ENCODE measurements around the gene EVI2B.
"Not testable (repeated sequence)": the region's sequence is repeated elsewhere in the genome, so short reads cannot be mapped to it uniquely, and the experiment has no call there.

The EVI2B gene

DNA sequence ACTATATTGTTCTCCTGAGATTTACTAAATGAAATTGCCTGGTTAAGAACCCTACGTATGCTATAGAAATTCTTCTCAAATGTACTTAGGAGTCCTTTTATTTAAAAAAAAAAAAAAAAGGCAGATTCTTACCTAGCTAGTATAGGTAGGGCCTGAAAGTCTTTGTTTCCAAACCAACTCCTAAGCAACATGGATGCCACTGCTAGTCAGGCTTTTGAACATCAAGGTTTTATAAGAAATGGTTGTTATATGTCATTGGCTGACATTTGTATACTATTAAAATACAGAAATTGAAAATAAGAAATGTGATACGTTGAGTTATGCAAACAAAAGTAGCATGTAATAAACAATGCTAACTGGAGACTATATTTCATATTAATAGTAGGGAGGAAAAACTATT is 6.4 kb upstream of the EVI2B start:
- TF ChIP-seq, protein P1, sequence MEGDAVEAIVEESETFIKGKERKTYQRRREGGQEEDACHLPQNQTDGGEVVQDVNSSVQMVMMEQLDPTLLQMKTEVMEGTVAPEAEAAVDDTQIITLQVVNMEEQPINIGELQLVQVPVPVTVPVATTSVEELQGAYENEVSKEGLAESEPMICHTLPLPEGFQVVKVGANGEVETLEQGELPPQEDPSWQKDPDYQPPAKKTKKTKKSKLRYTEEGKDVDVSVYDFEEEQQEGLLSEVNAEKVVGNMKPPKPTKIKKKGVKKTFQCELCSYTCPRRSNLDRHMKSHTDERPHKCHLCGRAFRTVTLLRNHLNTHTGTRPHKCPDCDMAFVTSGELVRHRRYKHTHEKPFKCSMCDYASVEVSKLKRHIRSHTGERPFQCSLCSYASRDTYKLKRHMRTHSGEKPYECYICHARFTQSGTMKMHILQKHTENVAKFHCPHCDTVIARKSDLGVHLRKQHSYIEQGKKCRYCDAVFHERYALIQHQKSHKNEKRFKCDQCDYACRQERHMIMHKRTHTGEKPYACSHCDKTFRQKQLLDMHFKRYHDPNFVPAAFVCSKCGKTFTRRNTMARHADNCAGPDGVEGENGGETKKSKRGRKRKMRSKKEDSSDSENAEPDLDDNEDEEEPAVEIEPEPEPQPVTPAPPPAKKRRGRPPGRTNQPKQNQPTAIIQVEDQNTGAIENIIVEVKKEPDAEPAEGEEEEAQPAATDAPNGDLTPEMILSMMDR (IDR thresholded peaks at IDR 0.05): no peak
- no peak for TF ChIP-seq ZFX (IDR thresholded peaks at IDR 0.05; ENCODE audit: borderline replicate concordance)
- no peak overlapping the region for H3K27ac ChIP-seq

DNA sequence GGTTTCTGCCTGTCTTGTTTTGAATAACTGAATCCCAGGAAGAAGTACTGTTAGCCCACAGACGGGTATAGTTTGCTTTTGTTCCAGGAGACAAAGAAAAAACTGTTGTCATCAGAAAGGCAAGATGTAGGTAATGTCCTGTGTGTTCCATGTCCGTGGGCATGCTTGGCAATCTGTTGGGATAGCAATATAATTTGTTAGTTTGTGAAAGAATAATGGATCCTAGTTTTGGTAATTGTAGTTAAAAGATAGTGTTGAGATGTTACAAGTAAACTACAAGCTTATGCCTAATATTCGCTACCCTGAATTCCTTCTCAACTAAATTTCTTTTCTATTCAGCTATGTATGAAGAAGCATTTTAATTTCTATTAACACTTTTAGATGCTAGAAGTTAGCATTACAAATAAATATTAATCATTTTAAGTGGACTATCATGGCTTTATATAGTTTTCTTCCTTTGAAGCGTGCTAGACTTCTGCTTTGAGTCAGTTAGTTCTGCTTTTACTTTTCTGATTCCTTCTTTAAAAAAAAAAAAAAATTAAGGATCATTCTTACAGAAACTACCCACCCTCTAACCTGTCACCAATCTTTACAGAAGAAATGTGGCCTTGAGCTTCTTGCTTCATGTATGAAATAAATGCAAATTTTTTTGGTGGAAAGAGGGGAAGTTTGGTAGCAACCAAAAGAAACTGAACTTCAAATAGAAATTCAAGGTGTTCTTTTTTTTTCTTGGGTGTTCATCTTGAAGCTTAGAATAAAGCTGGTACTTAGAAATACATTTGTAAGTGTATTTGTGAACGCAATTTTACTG is 5.2 kb upstream of the EVI2B start:
- H3K27ac ChIP-seq: no peak overlapping the region
- TF ChIP-seq ZFX (IDR thresholded peaks at IDR 0.05; ENCODE audit: borderline replicate concordance): no peak
- TF ChIP-seq, protein P1 (IDR thresholded peaks at IDR 0.05): no peak

DNA sequence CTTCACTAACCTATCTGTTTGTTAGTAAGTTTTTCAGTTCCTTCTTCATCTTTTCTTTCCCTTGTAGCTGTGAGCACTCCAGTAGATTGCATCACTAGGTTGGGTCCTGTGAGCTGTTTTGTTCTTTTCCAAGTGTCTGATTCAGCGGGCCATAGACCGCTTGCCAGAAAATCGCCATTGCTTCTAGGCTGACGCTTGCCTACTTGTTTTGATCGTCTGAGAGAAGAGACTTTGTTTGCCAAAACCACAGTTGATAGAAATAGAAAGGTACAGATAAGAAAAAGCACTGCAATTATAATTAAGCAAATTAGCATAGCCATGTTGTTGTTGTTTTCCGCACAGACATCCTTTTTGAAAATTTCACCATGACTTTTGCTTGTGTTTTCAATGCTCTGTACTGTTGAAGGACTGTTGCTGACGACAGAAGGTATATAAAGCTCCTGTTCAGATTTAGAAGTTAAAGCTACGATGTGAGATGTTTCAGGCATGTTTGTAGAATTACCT is 4.5 kb upstream of the EVI2B start:
- TF ChIP-seq, protein P1 (IDR thresholded peaks at IDR 0.05): no peak
- no peak for TF ChIP-seq ZFX (IDR thresholded peaks at IDR 0.05; ENCODE audit: borderline replicate concordance)
- no peak overlapping the region for H3K27ac ChIP-seq

DNA sequence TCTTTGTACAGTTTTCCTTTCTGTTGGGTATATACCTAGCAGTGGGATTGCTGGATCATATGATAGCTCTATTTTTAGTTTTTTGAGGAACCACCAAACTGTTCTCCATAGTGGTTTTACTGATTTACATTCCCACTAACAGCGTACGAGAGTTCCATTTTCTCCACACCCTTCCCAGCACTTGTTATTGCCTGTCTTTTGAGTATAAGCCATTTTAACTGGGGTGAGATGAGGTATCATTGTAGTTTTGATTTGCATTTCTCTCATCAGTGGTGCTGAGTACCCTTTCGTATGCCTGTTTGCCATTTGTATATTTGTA is 887 bp upstream of the EVI2B start:
- TF ChIP-seq ZFX (IDR thresholded peaks at IDR 0.05; ENCODE audit: borderline replicate concordance): no peak
- TF ChIP-seq, protein P1 (IDR thresholded peaks at IDR 0.05): no peak
- H3K27ac ChIP-seq: no peak overlapping the region

DNA sequence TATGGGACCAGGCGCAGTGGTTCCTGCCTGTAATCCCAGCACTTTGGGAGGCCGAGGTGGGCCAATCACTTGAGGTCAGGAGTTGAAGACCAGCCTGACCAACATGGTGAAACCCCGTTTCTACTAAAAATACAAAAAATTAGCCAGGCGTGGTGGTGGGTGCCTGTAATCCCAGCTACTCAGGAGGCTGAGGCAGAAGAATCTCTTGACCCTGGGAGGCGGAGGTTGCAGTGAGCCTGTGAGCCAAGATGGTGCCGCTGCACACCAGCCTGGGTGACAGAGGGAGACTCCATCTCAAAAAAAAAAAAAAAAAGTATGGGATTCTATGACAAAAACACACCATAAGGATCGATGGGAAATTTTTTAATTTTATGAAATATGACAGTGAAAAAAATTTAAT is 1.6 kb downstream of the EVI2B start:
- not testable (repeated sequence) for H3K27ac ChIP-seq

DNA sequence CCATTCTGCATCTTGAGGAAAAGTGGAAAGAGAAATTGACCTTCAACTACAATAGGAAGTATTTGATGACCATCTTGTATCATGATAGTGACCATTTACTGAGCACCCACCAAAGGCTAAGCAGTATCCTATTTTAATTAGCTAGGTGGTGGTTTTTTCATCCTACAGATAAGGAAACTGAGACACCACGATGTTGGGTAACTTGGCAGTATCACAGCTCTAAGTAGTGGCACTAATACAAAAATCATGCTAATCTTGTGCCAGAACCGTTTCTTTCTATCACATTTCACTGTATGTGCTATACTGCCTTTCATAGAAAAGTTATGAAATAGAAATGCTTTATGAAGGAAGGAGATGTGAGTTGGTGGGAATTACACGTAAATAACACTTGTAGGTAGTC is 2.3 kb downstream of the EVI2B start:
- no peak for TF ChIP-seq ZFX (IDR thresholded peaks at IDR 0.05; ENCODE audit: borderline replicate concordance)
- TF ChIP-seq, protein P1 (IDR thresholded peaks at IDR 0.05): no peak
- no peak overlapping the region for H3K27ac ChIP-seq

DNA sequence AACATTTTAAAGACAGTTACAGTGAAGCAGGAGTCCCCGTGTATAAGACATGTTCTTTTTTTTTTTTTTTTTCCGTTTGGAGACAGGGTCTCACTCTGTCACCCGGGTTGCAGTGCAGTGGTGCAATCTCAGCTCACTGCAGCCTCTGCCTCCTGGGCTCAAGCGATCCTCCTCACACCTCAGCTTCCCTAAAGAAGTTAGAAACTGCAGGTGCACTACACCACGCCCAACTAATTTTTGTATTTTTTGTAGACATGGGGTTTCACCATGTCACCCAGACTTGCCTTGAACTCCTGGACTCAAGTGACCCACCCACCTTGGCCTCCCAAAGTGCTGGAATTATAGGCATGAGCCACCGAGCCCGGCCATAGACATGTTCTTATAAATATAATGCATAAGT is 3.0 kb downstream of the EVI2B start:
- TF ChIP-seq, protein P1 (IDR thresholded peaks at IDR 0.05): no peak
- TF ChIP-seq ZFX (IDR thresholded peaks at IDR 0.05; ENCODE audit: borderline replicate concordance): no peak
- no peak overlapping the region for H3K27ac ChIP-seq

DNA sequence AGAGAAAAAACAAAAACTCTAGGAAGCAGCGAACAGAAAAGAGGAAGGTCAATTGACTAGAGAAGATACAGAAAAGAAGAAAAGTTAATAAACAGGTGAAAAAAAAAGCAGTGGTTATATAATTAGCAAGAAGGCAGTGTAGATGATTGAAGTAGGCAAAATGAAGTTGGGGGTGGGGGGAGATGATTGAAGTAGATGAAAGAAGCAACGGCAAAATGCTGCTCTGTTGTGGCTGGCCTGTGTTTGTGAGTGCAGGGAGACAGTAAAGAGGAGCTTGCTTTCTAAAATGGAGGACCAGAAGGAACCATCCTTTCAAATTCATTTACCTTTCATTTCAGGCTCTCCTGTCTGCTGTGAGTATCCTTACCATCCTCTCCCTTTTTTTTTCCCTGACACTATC is 3.6 kb downstream of the EVI2B start:
- TF ChIP-seq ZFX (IDR thresholded peaks at IDR 0.05; ENCODE audit: borderline replicate concordance): no peak
- TF ChIP-seq, protein P1 (IDR thresholded peaks at IDR 0.05): no peak
- no peak overlapping the region for H3K27ac ChIP-seq

Measured in 22Rv1 (cell line).